GM19463 (cell line): ENCODE data around the gene DEPDC7.
"Not testable (repeated sequence)": the region's sequence is repeated elsewhere in the genome, so short reads cannot be mapped to it uniquely, and the experiment has no call there.

Experiments
- ATAC-seq: cut with Tn5 transposase; IDR thresholded peaks from one replicate; pipeline ENCODE4 v1.9.1; 2021; ENCODE audit warnings: mild to moderate bottlenecking, moderate library complexity; ENCODE audit not compliant: unreplicated experiment

The DEPDC7 gene

DNA sequence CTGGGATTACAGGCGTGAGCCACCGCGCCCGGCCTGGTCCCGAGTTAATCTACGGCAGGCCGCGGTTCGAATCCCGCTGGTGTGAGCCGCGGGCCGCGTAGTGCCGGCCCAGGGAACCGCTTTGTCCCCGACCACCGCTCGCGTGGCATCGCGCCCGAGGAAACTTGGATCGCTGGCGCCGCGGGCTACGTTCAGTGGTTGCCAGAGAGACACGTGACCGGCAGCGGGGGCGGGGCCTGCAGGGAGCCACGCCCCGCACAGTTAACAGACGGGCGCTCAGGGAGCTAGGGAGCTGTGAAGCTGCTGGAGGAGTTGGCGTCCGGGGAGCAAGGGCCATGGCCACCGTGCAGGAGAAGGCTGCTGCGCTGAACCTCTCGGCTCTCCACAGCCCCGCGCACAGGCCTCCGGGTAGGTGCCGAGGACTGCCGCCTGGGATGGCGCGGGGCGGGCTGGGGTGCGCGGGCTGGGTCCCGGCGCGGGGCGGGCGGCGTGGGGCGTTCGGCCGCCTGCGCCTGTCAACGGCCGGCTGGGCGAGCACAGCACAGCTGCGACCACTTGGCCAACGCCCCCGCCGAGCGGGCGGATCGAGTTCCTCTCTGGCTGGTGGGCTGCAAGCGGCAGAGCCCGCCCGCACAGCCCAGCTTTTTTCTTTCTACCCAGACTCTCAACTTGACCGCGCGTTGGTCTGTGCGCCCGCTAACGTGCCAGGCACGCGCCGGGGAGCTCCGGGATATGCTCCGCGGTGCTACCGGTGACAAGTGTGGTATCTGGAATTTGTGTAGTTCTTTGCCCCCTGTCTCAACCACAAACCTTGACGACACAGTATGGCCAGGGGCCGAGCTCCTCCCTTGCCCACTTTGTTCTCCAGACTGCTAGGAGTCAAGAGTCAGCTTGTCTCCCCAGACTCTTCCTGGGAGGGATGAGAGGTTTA is at the start of gene DEPDC7:
Gene DEPDC7 (plus strand): TSS at position 258 of the 931 bp plus-strand sequence. CDS start 78 bp downstream, at position 336.
- peak; percentile 76 for ATAC-seq

DNA sequence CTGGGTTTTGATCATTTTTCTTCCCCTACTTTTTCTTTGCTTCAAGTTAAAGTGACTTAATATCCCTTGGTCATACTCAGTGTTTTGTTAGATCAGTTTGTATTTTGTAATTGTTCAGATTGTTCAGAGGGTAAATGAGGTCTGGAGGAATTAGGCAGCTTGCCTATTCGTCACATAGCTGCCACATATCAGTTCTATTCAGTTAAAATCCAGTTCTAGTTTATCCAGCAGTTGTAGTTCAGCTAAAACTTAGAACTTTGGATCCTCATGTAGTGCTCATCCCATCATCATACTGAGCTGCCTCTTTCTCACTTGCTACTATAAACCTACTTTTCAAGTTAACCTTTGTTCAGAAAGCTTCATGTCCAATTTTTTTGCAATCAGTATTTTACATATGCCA is 47.1 kb upstream of the DEPDC7 start:
- ATAC-seq = no peak

DNA sequence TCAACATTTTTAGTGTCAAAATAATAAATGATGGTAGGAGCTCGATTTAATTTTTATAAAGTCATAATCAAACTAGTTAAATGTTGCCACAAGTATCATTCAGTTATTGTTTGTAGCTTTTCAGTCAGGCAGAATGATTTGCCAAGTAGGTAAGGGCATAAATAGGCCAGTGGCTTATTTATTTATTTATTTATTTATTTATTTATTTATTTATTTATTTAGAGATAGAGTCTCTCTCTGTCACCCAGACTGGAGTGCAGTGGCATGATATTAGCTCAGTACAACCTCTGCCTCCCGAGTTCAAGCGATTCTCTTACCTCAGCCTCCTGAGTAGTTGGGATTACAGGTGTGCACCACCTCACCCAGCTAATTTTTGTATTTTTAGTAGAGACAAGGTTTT is 43.4 kb upstream of the DEPDC7 start:
- not testable (repeated sequence) for ATAC-seq

DNA sequence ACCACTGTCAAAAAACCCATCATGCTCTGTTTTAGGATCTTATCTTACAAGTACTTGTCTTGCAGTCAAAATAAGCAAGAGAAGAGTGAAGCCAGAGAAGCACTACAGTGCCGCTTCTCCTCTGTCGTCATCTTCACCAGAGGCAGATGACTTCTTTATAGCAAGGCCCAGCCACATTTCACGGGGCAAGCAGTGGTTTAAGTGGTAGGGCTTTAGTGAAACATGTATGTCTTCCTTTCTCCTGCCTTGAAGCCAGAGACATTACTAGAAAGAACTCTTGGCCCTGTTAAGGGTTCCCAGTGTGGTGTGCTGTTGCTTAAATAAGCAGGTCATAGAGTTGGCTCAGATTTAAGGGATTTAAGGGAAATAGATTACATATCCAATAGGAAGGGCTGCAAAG is 42.9 kb upstream of the DEPDC7 start:
- ATAC-seq = no peak

DNA sequence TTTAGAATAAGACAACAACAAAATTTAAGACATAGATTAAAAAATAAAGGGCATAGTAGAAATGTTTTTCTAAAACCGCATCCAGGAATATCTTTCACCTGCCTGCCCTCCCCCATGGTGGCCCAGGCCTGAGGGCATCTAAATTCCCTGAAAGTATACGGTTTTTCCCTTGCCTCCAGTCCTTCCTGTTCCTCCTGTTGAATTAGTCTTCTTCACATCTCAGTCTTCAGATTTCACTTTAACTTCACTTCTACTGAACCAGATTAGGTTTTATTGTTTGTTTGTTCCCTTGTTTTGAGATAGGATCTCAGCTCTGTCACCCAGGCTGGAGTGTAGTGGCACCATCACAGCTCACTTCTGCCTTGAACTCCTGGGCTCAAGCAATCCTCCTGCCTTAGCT is 33.1 kb upstream of the DEPDC7 start:
- ATAC-seq = no peak

DNA sequence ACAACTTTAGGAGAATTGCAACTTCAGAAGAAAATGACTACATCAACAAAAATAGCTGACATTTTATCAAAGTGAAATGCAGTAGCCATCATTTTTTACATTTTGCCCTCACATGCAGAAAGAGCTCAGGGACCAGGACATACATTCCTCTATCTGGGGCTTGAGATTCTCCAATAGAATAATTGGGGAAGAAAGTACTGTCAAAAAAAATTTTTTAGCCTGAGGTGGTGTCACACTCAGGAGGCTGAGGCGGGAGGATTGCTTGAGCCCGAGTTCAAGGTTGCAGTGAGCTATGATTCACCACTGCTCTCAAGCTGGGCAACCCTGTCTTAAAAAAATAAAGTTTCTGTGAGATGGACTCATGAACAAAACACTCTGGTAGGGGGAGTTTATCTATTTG is 32.2 kb upstream of the DEPDC7 start:
- ATAC-seq = no peak

DNA sequence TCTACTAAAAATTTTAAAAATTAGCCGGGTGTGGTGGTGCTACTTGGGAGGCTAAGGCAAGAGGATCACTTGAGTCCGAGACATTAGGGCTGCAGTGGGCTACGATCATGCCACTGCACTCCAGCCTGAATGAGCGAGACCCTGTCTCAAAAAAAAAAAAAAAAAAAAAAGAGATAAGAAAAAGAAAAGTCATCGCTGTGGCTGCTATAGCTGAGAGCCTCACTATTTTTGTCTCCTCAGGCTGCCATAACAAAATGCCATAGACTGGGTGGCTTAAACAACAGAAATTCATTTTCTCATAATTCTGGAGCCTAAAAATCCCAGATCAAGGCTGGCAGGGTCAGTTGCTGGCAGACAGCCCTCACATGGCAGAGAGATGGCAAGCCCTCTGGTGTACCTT is 30.1 kb upstream of the DEPDC7 start:
- no peak for ATAC-seq

DNA sequence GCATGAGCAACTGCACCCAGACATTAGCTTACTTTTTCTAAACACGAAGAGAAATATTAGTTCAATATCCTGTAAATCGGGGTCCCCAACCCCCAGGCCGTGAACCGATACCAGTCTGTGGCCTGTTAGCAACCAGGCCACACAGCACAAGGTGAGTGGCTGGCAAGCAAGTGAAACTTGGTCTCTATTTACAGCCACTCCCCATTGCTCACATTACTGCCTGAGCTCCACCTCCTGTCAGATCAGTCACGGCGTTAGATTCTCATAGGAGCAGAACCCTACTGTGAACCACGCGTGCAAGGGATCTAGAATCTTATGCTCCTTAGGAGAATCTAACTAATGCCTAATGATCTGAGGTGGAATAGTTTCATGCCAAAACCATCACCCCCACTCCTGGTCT is 27.8 kb upstream of the DEPDC7 start:
- no peak for ATAC-seq

DNA sequence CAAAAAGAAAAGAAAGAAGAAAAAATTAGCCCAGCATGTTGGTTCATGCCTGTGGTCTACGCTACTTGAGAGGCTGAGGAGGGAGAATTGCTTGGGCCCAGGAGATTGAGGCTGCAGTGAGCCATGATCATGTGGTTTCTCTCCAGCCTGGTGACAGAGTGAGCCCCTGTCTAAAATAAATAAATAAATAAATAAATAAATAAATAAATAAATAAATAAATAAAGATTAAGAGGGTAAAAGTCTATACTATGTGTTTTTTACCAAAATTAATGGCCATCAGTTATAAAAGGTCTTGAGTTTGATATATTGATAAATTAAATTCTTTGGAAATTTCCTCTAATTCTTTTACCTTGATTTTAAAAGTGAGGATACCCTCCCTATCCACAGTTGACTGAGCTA is 25.2 kb upstream of the DEPDC7 start:
- no peak for ATAC-seq

DNA sequence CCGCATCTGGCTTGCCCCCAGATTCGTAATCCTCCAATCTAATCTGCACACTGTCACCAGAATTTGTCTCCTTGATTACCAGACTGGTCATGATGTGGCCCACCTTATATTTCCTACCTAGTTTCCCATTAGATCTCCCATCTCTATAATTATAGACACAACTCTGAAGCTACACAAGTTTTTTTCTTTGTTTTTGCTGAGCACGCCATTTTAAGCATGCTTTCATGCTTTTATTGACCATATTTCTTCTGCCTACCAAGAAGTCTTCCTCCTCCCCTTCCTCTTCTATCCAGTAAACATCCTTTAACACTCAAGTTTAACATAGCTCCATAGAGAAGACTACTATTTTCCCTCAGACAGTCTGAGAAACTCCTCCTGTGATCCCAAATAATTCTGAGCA is 24.3 kb upstream of the DEPDC7 start:
- ATAC-seq = no peak

DNA sequence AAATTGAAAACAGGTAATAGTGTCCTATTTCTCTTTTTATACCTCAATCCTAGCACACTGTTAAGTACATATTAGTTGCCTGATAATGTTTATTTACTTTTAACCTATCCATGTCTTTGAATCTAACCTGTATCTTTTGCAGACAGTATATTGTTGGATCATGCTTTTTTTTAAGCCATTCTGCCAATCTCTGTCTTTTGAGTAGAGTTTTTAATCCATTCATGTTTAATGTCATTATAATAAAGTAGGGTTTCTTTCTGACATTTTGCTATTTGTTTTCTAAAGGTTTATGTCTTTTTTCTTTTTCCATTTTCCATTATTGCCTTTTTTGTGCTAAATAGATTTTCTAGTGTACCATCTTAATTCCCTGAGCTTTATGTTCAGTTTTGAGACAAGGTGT is 23.8 kb upstream of the DEPDC7 start:
- no peak for ATAC-seq

DNA sequence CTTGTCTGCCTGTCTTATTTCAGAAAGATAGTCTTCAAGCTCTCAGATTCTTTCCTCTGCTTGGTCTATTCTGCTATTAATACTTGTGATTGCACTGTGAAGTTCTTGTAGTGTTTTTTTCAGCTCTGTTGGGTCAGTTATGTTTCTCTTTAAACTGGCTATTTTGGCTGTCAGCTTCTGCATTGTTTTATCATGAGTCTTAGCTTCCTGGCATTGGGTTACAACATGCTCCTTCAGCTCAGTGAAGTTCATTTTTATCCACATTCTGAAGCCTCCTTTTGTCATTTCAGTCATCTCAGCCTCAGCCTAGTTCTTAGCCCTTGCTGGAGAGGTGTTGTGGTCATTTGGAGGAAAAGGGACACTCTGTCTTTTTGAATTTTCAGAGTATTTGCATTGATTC is 15.5 kb upstream of the DEPDC7 start:
- ATAC-seq = no peak

DNA sequence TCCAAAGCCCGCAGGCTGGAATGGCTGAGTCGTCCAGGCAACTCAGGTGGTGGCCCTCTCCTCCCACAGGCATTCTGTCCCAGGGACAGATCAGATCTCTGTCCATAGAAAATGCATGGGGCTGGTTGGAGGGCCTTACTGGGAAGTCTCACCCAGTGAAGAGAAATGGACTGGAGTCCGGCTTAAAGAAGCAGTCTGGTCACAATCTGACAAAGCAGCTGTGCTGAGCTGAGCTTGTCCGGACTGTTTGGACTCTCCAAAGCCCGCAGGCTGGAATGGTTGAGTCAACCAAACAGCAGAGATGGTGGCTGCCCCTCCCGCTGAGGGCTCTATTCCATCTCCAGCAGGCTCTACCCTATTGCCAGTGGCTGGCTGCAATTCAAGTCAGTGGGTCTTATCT is 14.4 kb upstream of the DEPDC7 start:
- no peak for ATAC-seq

DNA sequence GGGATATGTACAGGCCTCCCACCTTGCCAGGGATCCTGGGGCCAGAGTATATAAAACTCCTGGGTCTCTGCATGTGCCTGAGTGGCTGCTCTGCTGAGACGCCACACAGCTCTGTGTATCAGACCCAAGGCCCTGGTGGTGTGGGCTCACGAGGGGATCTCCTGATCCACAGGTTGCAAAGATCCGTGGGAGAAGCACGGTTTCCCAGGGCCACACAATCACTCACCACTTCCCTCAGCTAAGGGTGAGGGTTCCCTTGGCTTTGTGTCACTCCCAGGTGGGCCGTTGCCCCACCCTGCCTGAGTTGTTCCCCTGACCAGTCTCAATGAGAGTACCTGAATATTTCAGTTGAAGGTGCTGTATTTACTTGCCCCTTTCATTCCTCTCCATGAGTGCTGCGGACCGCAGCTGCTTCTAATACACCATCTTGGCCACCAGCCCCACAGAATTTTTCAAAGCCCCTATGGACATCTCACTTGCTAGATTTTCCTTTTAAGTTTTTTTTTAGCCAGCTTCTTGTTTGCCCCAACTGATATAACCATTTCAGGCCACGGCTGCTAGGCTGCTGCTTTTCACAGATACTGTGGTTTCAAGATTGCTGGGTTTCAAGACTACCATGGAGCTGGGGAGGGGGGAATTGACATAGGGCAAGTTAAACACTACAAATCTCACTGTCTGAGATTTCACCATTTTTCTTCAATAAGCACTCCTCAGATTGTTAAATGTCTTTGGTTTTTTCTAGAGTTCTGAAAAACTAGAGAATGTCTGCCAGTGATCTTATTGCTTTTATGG is 13.7 kb upstream of the DEPDC7 start:
- ATAC-seq = no peak

DNA sequence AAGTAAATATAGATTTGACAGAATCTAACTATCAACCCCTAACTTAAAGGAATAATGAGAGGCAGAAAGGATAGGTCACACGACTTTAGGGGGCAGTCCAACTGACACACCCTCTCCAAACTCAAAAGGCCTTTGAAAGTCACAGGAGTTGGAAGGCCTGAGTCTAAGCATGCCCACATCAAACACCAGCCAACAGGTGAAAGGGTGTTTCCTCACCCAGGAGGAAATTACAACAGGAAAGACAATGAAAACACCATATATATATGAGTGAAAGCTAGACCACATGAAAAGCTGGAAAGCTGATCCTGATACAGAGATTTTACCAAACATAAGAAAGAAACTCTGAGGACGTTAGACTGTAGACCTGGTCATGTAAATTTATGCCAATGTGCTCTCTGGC is 10.5 kb upstream of the DEPDC7 start:
- no peak for ATAC-seq

DNA sequence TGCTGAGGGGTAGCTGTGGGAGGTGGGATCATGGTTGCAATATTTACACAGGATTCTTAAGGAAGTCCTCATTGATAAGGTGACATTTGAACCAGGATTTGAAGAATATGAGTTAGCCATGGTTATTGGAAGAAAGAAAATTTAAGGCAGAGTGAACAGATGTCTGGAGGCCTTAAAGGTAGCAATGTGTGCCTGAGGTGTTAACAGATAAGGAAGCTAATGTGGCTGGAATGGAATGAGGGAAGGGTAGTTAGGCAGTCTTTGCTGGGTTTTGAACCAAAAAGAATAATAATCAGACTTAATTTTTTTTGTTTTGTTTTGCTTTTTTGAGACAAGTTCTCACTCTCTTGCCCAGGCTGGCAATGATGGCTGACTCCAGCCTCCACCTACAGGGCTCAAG is 9.7 kb upstream of the DEPDC7 start:
- ATAC-seq = no peak

DNA sequence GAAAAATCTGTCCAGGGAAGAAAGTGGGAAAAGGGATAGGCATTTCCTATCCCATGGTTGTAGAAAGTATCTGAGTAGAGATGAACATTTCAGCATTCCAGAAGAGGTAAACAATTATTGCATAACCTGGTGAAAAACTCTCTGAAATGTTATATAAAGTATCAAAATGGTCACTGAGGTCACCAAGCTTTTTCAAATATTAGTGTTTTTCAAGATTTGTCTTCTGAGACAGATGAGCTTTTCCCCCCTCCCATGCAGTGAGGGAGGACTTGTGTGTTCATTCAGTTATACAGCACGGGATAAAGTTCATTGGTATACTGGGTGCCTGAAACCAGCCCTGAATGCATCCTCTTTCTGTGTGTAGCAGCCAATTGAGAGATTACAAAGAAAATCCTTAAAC is 1.9 kb upstream of the DEPDC7 start:
- ATAC-seq = no peak

DNA sequence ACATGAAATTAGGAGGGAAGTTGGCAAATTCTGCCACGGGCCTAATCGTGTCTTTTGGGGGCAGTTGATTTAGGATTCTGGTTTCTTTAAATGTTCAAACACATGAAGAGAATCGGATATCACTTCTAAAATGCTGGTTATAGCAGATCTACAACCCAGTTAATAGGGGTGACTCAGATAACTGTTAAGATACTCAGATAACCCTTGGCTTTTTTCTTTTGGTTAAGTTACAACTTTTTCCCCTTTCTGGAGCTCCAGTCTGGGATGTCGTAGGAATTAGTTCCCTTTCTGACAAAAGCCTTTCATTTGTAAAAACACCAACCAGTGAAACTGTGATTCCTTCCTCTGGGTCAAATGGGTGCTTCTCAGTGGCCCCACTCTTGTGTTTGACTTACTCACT is 976 bp downstream of the DEPDC7 start:
- ATAC-seq = no peak

DNA sequence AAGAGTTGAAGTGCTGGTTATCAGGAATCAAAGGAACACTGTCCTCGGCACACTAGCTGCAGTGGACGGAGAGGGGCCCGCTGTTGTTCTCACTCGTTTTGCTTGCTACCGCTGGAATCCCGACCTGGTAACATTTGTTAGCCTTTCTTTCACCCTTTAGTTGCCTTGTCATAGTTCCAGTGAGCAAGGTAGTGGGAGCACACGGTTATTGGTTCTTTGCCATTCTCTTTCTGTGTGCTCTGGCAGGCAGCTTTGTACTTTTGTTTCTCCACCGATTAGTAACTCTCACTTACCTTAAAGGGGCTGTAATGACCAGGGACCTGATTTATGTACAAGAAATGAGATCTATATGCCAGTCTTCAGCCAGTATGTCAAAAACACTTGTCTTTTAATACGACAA is 1.8 kb downstream of the DEPDC7 start:
- ATAC-seq = no peak

DNA sequence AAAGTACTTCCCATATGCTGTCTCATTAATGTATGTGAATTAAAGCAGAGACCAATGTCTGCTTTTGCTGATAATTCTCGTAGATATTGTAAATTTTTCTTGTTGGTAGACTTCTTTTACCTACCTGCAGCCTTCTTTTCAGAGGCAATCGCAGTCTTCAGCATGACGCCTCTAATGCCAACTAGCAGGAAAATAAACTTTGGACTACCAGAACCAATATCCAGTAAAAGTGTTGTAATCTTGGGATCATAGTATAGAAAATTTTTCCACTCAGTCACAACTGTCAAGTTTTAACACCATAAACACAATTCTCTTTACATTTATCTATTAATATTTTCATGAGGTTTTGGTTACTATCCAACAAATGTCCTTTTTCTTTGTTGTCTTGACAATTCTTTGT is 2.3 kb downstream of the DEPDC7 start:
- ATAC-seq = no peak

DNA sequence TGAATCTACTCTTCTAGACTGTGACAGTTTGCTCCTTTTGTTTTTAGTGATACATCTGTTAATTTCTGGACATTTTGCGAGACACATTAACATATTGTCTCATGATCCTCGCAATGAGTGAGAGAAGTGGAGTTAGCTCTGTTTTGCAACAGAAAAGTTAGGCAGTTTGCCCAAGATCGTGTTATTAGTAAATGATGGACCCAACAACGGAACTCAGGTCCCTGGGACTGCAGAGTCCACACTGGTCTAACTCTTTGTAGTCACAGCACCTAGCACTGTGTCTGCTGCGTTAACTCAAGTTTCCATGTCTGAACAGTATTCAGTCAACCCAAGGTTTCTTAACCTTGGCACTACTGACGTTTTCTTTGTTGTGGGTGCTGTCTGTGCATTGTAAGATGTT is 3.2 kb downstream of the DEPDC7 start:
- ATAC-seq = no peak

DNA sequence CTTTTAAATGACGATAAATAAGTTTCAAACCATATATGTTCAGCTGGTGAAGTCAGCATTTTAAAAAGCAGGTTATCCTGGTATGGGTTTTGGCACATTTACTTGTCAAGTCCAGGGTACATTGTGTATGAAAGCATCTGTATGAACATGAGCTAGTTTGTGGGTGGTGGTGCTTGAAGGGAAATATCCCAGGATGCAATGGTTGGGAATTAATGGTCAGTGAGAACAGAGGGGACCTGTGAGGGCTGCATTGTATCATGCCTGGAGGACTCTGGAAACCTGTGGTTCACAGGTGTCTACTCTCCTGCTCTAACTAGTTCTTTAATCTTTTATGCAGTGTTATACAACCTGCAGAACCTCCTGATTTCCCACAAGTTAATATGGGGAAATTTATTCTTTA is 5.8 kb downstream of the DEPDC7 start:
- peak; percentile 9 for ATAC-seq
